ENCODE measurements around the gene NDEL1. TPM values are rescaled to one million over a fixed set of nuclear protein-coding genes. Genes with fewer than 3 reads are reported as not detected.

The NDEL1 gene
- total and polyA plus RNA-seq, 4 donors = 25.2 to 101 (median 55.5) TPM

DNA sequence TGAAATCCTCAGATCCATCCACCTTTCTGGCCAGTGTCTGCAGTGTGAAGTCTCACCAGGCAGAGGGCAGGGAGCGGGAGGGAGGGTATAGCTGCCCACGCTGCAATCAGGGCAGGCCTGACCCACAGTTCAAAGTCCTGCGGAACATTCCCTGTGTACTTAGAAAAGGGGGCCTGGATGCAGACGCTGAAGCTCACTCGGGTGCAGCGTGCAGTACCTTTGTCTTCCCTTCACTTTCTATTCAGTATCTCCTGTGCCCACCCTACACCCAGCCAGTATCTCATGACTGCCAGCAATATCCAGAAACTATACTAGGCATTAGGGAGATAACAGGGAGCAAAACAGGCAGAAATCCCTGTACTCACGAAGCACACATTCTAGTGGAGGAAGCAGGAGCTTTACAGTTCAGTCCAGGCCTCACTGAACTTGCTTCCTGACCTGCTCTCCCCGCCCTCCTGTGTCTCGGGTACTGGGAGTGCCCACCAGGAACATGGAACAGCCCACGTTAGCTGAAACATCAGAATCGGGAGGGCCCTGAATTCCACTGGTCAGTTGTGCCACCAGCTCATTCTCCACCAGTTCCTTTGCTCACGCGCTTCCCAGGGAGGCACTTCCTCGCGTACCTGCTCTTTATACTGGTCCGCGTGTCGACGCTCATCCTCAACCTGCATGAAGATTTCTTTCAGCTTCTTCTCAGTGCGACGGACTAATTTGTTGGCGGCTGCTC, 42.2 kb downstream of the NDEL1 start:
- 93 to 95% methylated on average over 22 of the region's 22 CpGs for WGBS, 2 donors
- H3K27me3 ChIP-seq (ENCODE audit: control insufficient read depth in 3 of 3, insufficient read depth in 3 of 3, low read length in 2 of 3) = no peaks in the 10 kb centered on the region
- DNase-seq = no peak
- no peak for ATAC-seq (ENCODE audit: insufficient read depth, low FRiP score)
- H3K27ac ChIP-seq (ENCODE audit: low read depth in 1 of 2, low read length in 1 of 2) = no peak overlapping the region
- TF ChIP-seq, protein P1, sequence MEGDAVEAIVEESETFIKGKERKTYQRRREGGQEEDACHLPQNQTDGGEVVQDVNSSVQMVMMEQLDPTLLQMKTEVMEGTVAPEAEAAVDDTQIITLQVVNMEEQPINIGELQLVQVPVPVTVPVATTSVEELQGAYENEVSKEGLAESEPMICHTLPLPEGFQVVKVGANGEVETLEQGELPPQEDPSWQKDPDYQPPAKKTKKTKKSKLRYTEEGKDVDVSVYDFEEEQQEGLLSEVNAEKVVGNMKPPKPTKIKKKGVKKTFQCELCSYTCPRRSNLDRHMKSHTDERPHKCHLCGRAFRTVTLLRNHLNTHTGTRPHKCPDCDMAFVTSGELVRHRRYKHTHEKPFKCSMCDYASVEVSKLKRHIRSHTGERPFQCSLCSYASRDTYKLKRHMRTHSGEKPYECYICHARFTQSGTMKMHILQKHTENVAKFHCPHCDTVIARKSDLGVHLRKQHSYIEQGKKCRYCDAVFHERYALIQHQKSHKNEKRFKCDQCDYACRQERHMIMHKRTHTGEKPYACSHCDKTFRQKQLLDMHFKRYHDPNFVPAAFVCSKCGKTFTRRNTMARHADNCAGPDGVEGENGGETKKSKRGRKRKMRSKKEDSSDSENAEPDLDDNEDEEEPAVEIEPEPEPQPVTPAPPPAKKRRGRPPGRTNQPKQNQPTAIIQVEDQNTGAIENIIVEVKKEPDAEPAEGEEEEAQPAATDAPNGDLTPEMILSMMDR (IDR thresholded peaks at IDR 0.05; ENCODE audit: control extremely low read depth, extremely low read depth) = no peak
- no peaks in the 10 kb centered on the region for H3K9me3 ChIP-seq (ENCODE audit: control insufficient read depth in 4 of 4, insufficient read depth in 3 of 4, low read length in 3 of 4)
- H3K36me3 ChIP-seq (ENCODE audit: control insufficient read depth in 4 of 4, insufficient read depth in 4 of 4, low read length in 4 of 4) = peaks cover 20 to 81% (median 64%) of the 10 kb centered on the region in 4 donors
- H3K9ac ChIP-seq (ENCODE audit: insufficient read depth in 1 of 2, low read length in 2 of 2) = no peak overlapping the region
- peaks cover 0 to 10% (median 8%) of the 10 kb centered on the region in 5 donors for H3K4me1 ChIP-seq (ENCODE audit: control insufficient read depth in 5 of 5, insufficient read depth in 5 of 5, low read length in 5 of 5)
- no peak overlapping the region for H3K4me3 ChIP-seq

DNA sequence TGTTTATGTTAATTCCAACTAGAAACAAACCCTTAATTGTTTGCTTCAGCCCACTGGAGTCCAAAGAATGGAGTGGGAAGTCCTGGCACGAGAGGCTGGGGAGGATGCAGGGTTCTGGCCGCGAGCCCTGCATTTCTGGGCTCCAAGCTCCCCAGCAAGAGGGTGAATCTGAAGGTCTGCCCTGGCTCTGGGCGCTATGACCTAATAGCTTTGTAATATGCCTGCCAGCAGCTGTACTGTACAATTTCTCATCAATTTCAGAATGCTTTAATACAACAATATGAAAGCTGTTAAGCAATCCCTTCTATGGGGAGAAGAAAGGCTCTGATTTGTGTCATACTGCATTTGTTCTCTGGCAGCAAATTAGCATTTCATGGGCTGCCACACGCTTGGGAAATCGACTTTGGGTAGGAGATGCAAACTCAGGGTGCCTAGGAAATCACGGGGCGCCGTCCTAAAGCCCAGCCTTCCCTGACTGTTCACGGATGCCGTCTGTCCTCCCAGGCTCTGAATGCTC, 43.8 kb downstream of the NDEL1 start:
- TF ChIP-seq, protein P1 (IDR thresholded peaks at IDR 0.05; ENCODE audit: control extremely low read depth, extremely low read depth) = no peak
- Histone ChIP-seq H3K9me3 (ENCODE audit: control insufficient read depth in 4 of 4, insufficient read depth in 3 of 4, low read length in 3 of 4) (peaks cover 0 to 1% (median 0%) of the 10 kb centered on the region in 4 donors), H3K27me3 (ENCODE audit: control insufficient read depth in 3 of 3, insufficient read depth in 3 of 3, low read length in 2 of 3) (no peaks in the 10 kb centered on the region), H3K4me1 (ENCODE audit: control insufficient read depth in 5 of 5, insufficient read depth in 5 of 5, low read length in 5 of 5) (peaks cover 0 to 10% (median 8%) of the 10 kb centered on the region in 5 donors), H3K4me3 (no peak overlapping the region), H3K36me3 (ENCODE audit: control insufficient read depth in 4 of 4, insufficient read depth in 4 of 4, low read length in 4 of 4) (peaks cover 16 to 91% (median 66%) of the 10 kb centered on the region in 4 donors), H3K27ac (ENCODE audit: low read depth in 1 of 2, low read length in 1 of 2) (peak overlapping the region in 1 of 2 donors; percentile 48), H3K9ac (ENCODE audit: insufficient read depth in 1 of 2, low read length in 2 of 2) (peak overlapping the region in 1 of 2 donors; percentile 24)
- peak; percentile 67 for ATAC-seq (ENCODE audit: insufficient read depth, low FRiP score)
- 65 to 84% methylated on average over 11 of the region's 11 CpGs for WGBS, 2 donors
- DNase-seq = peak in 2 of 3 donors; percentile 39 to 55

DNA sequence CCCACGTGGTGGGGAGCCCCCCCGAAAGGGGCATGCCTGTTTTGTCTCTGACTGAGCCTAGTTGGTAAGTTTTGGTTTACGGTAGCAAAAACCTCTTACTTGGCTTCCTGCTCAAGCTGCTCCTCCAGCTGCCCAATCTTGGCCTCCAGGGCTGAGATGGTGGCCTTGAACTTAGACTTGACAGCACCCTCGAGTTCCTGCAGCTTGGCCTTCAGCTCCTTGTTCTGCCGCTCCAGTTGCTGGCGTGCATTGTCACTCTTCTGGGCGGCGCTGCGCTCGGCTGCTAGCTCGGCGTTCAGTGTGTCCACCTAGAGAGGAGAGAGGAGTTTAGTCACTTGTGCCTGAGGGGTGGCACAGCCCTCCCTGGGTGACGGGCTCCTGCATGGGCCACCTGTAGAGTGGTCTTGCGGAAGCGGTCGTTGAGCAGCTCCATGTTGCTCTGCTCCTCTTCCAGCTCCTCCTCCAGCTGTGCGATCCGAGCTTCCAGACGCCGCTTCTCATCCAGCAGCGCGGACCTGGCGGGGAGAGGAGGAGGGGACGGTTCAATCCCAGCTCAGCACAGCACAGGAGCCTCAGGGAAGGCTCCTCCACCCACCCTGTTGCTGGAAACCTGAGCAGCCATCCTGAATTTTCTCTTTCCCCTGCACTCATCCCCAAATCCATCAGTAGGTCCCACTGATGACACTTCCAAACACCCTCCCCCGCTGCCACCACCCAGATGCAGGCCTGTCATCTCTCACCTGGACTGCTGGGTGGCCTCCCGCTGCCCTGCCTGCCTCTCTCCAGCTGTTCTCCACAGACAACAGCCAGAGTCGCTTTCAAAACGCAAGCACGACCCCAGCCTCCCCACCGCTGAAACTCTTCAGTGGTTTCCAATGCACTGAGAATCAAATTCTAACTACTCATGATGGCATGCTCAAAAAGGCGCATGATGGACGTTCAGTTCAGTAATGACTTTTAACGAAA, 44.6 kb downstream of the NDEL1 start:
- H3K4me1 ChIP-seq (ENCODE audit: control insufficient read depth in 5 of 5, insufficient read depth in 5 of 5, low read length in 5 of 5) = peaks cover 0 to 10% (median 8%) of the 10 kb centered on the region in 5 donors
- ATAC-seq (ENCODE audit: insufficient read depth, low FRiP score) (no peak), DNase-seq (no peak)
- no peaks in the 10 kb centered on the region for H3K27me3 ChIP-seq (ENCODE audit: control insufficient read depth in 3 of 3, insufficient read depth in 3 of 3, low read length in 2 of 3)
- H3K27ac ChIP-seq (ENCODE audit: low read depth in 1 of 2, low read length in 1 of 2) = peak overlapping the region in 1 of 2 donors; percentile 48
- no peak overlapping the region for H3K4me3 ChIP-seq
- H3K36me3 ChIP-seq (ENCODE audit: control insufficient read depth in 4 of 4, insufficient read depth in 4 of 4, low read length in 4 of 4) = peaks cover 16 to 91% (median 62%) of the 10 kb centered on the region in 4 donors
- WGBS, 2 donors = 89 to 94% methylated on average over 33 of the region's 33 CpGs
- TF ChIP-seq, protein P1 (IDR thresholded peaks at IDR 0.05; ENCODE audit: control extremely low read depth, extremely low read depth) = no peak
- H3K9ac ChIP-seq (ENCODE audit: insufficient read depth in 1 of 2, low read length in 2 of 2) = peak overlapping the region in 1 of 2 donors; percentile 24
- H3K9me3 ChIP-seq (ENCODE audit: control insufficient read depth in 4 of 4, insufficient read depth in 3 of 4, low read length in 3 of 4) = peaks cover 0 to 2% (median 0%) of the 10 kb centered on the region in 4 donors
